Neural cell (in vitro differentiated cells): ENCODE data around the gene SNCB. TPM values are rescaled to one million over a fixed set of nuclear protein-coding genes. Genes with fewer than 3 reads are reported as not detected.
A peak's percentile ranks its signal among the peaks of the same experiment; 100 is the strongest.

Experiments
- H2AFZ ChIP-seq: fragments of 200-600, 300-800 bp; sonication (generic), shearing (Covaris generic); 2 replicates; pipeline ENCODE4 v1.6.0; 2014; ENCODE audit warnings: low read depth, mild to moderate bottlenecking, antibody characterized with exemption, low read length, moderate library complexity
- H3F3A ChIP-seq: fragments of 200-600 bp; shearing (Covaris generic); 2 replicates; pipeline ENCODE4 v1.6.1; 2016; ENCODE audit warnings: mild to moderate bottlenecking, moderate library complexity, mixed read lengths, antibody characterized with exemption, low read length; ENCODE audit not compliant: insufficient read depth, poor library complexity, severe bottlenecking
- H3K27ac ChIP-seq: fragments of 200-600, 300-800 bp; sonication (generic), shearing (Covaris generic); 2 replicates; pipeline ENCODE4 v1.5.1; 2014; ENCODE audit warnings: mild to moderate bottlenecking, low read length, moderate library complexity
- H3K27me3 ChIP-seq: fragments of 300-800, 200-600 bp; sonication (generic), shearing (Covaris generic); 2 replicates; pipeline ENCODE4 v1.6.0; 2014; ENCODE audit warnings: mild to moderate bottlenecking, low read depth, low read length, moderate library complexity; ENCODE audit not compliant: insufficient read depth
- H3K36me3 ChIP-seq: fragments of 300-800, 200-600 bp; sonication (generic), shearing (Covaris generic); 2 replicates; pipeline ENCODE4 v1.5.1; 2014; ENCODE audit warnings: mild to moderate bottlenecking, antibody characterized with exemption, low read length, moderate library complexity; ENCODE audit not compliant: insufficient read depth
- H3K4me2 ChIP-seq: fragments of 300-800, 200-600 bp; sonication (generic), shearing (Covaris generic); 2 replicates; pipeline ENCODE4 v1.6.0; 2014; ENCODE audit warnings: mild to moderate bottlenecking, low read length
- H3K4me3 ChIP-seq: fragments of 300-800, 200-600 bp; sonication (generic), shearing (Covaris generic); 2 replicates; pipeline ENCODE4 v1.5.1; 2014; ENCODE audit warnings: mild to moderate bottlenecking, low read length, moderate library complexity
- H3K79me2 ChIP-seq: fragments of 200-600 bp; shearing (Covaris generic); replicated peaks from 2 replicates; pipeline ENCODE4 v1.6.0; 2014; ENCODE audit warnings: mild to moderate bottlenecking, low read length, moderate library complexity; ENCODE audit not compliant: insufficient read depth
- H3K9ac ChIP-seq: fragments of 300-800, 200-600 bp; sonication (generic), shearing (Covaris generic); 2 replicates; pipeline ENCODE4 v1.6.1; 2016; ENCODE audit warnings: mild to moderate bottlenecking, low read length, mixed read lengths
- H3K9me2 ChIP-seq: fragments of 200-600 bp; shearing (Covaris generic); 2 replicates; pipeline ENCODE4 v1.6.1; 2016; ENCODE audit warnings: mild to moderate bottlenecking, low read length, mixed read lengths; ENCODE audit not compliant: insufficient read depth
- H3K9me3 ChIP-seq: fragments of 200-600, 300-800 bp; sonication (generic), shearing (Covaris generic); 2 replicates; pipeline ENCODE4 v1.6.1; 2016; ENCODE audit warnings: mild to moderate bottlenecking, mixed run types, low read length, moderate library complexity, mixed read lengths
- H4K20me1 ChIP-seq: fragments of 200-600 bp; shearing (Covaris generic); 2 replicates; pipeline ENCODE4 v1.6.1; 2016; ENCODE audit warnings: mild to moderate bottlenecking, mixed run types; ENCODE audit not compliant: insufficient read depth
- EP300 ChIP-seq: fragments of 450-650 bp; conservative IDR thresholded peaks from 2 replicates; pipeline ENCODE4 v1.6.1; 2014; ENCODE audit warnings: antibody characterized with exemption, mild to moderate bottlenecking, moderate library complexity; ENCODE audit not compliant: poor library complexity, severe bottlenecking
- EZH2 ChIP-seq: fragments of 200-600, 300-800 bp; shearing (Covaris generic), sonication (generic); IDR thresholded peaks from 2 replicates; pipeline ENCODE4 v1.6.1; 2014; ENCODE audit warnings: antibody characterized with exemption, low read length, borderline replicate concordance, mild to moderate bottlenecking; ENCODE audit not compliant: insufficient read depth, poor library complexity, severe bottlenecking
- MXI1 ChIP-seq: fragments of 450-650 bp; conservative IDR thresholded peaks from 2 replicates; pipeline ENCODE4 v1.6.1; 2014; ENCODE audit warnings: antibody characterized with exemption, mild to moderate bottlenecking; ENCODE audit not compliant: poor library complexity, severe bottlenecking
- POLR2AphosphoS5 ChIP-seq: IDR thresholded peaks from 2 replicates; pipeline ENCODE4 v1.6.1; 2012
- RAD21 ChIP-seq: fragments of 450-650 bp; conservative IDR thresholded peaks from 2 replicates; pipeline ENCODE4 v1.6.1; 2014; ENCODE audit warnings: antibody characterized with exemption, mild to moderate bottlenecking, moderate library complexity
- SMC3 ChIP-seq: fragments of 450-650 bp; conservative IDR thresholded peaks from 2 replicates; pipeline ENCODE4 v1.6.1; 2014; ENCODE audit warnings: antibody characterized with exemption, mild to moderate bottlenecking, moderate library complexity; ENCODE audit not compliant: poor library complexity
- TAF1 ChIP-seq: IDR thresholded peaks from 2 replicates; pipeline ENCODE4 v1.6.1; 2012; ENCODE audit warnings: low read depth
- polyA plus RNA-seq: library from polyadenylated mRNA; depleted of rRNA; stranded (reverse); fragments of >200 nt; gene quantifications from 2 replicates; pipeline ENCODE4 v1.2.3, GENCODE V29; 2014
- TF ChIP-seq, protein P1 (sequence below): IDR thresholded peaks from 2 replicates; pipeline ENCODE4 v1.6.1; 2012; ENCODE audit warnings: borderline replicate concordance
- TF ChIP-seq, protein P2 (sequence below): fragments of 450-650 bp; IDR thresholded peaks from 2 replicates; pipeline ENCODE4 v1.5.1; 2014; ENCODE audit warnings: antibody characterized with exemption, mild to moderate bottlenecking, moderate library complexity; ENCODE audit not compliant: poor library complexity, severe bottlenecking

SNCB gene
- polyA plus RNA-seq, 1 donor from 2014 or later: 10.1 TPM

DNA sequence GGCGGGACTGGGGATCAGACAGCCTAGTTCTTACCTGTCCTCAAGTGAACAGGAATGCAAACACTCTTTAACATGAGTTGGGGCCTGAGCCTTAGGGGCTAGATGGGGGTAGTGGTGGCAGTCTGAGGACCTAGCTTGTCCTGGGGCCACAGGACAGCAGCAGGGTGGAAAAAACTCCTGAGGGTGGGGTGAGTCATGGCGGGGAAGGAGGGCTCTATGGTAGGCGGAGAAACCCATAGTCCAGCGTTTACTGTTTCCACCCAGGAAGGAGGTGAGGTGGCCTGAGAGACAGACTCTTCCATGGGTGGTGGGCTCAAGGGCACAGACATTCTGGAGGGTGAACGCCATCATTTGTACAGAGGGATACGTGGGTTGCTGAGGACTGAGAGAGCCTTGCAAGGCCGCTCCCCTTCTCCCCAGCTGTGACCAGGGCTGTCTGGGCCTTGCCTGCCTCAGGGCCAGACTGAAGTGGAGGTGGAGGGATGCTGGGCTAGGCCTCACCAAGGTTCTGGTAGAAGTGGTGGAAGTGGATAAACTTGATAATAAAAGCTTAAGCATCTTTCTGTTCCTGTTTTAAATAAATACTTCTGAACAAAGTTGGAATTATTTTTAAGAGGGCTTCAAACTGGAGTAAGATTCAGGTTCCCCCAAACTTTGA lies 15.8 kb upstream of the SNCB start:
- H3F3A ChIP-seq: no peaks in the 10 kb centered on the region
- H3K27ac ChIP-seq: peak overlapping the region; percentile 37
- no peaks in the 10 kb centered on the region for H3K27me3 ChIP-seq
- no peak overlapping the region for H2AFZ ChIP-seq
- no peak overlapping the region for H3K9ac ChIP-seq
- no peaks in the 10 kb centered on the region for H4K20me1 ChIP-seq
- TF ChIP-seq EP300: no peak
- H3K9me2 ChIP-seq: no peaks in the 10 kb centered on the region
- H3K9me3 ChIP-seq: no peaks in the 10 kb centered on the region
- H3K79me2 ChIP-seq: peaks cover 9% of the 10 kb centered on the region
- H3K36me3 ChIP-seq: no peaks in the 10 kb centered on the region
- H3K4me2 ChIP-seq: no peak overlapping the region
- H3K4me3 ChIP-seq: peak overlapping the region; percentile 83

DNA sequence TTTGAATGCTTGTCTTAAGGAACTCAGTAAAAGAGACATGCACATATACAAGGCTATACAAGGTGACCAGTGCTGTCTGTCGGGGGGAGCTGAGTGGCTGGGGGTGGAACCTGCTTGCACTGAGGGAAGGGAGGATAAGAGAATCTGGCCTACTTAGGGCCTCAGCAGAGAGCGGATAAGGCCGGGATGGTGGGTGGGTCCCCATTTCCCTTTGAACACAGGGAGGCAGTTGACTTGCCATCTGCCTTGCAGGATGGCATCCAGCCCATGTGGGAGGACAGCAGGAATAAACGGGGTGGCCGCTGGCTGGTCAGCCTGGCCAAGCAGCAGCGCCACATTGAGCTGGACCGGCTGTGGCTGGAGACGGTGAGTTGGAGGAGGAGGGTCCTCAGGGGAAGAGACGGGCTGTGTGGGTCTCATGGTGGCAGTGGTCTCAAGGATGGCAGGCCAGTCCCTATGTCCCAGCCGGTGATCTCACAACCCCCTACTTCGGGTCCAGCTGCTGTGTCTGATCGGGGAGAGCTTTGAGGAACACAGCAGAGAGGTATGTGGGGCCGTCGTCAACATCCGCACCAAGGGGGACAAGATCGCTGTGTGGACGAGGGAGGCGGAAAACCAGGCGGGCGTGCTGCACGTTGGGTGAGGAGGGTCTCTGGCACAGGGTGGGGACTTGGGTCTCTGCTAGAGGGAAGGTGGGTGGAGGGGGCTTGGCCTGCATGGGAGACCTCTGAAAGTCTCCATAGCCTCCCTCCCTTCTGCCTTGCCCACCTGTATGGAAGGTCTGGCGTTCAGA lies 14.7 kb upstream of the SNCB start:
- no peaks in the 10 kb centered on the region for H3K9me3 ChIP-seq
- no peak overlapping the region for H3K9ac ChIP-seq
- H3K27me3 ChIP-seq: no peaks in the 10 kb centered on the region
- H3K36me3 ChIP-seq: no peaks in the 10 kb centered on the region
- H3K4me3 ChIP-seq: no peak overlapping the region
- TF ChIP-seq POLR2AphosphoS5 (no peak), EP300 (no peak), MXI1 (no peak), EZH2 (no peak), RAD21 (no peak), SMC3 (no peak), TAF1 (no peak)
- TF ChIP-seq, protein P1, sequence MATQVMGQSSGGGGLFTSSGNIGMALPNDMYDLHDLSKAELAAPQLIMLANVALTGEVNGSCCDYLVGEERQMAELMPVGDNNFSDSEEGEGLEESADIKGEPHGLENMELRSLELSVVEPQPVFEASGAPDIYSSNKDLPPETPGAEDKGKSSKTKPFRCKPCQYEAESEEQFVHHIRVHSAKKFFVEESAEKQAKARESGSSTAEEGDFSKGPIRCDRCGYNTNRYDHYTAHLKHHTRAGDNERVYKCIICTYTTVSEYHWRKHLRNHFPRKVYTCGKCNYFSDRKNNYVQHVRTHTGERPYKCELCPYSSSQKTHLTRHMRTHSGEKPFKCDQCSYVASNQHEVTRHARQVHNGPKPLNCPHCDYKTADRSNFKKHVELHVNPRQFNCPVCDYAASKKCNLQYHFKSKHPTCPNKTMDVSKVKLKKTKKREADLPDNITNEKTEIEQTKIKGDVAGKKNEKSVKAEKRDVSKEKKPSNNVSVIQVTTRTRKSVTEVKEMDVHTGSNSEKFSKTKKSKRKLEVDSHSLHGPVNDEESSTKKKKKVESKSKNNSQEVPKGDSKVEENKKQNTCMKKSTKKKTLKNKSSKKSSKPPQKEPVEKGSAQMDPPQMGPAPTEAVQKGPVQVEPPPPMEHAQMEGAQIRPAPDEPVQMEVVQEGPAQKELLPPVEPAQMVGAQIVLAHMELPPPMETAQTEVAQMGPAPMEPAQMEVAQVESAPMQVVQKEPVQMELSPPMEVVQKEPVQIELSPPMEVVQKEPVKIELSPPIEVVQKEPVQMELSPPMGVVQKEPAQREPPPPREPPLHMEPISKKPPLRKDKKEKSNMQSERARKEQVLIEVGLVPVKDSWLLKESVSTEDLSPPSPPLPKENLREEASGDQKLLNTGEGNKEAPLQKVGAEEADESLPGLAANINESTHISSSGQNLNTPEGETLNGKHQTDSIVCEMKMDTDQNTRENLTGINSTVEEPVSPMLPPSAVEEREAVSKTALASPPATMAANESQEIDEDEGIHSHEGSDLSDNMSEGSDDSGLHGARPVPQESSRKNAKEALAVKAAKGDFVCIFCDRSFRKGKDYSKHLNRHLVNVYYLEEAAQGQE: no peak
- TF ChIP-seq, protein P2, sequence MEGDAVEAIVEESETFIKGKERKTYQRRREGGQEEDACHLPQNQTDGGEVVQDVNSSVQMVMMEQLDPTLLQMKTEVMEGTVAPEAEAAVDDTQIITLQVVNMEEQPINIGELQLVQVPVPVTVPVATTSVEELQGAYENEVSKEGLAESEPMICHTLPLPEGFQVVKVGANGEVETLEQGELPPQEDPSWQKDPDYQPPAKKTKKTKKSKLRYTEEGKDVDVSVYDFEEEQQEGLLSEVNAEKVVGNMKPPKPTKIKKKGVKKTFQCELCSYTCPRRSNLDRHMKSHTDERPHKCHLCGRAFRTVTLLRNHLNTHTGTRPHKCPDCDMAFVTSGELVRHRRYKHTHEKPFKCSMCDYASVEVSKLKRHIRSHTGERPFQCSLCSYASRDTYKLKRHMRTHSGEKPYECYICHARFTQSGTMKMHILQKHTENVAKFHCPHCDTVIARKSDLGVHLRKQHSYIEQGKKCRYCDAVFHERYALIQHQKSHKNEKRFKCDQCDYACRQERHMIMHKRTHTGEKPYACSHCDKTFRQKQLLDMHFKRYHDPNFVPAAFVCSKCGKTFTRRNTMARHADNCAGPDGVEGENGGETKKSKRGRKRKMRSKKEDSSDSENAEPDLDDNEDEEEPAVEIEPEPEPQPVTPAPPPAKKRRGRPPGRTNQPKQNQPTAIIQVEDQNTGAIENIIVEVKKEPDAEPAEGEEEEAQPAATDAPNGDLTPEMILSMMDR: no peak
- no peak overlapping the region for H3K27ac ChIP-seq
- no peaks in the 10 kb centered on the region for H4K20me1 ChIP-seq
- H2AFZ ChIP-seq: no peak overlapping the region
- H3K4me2 ChIP-seq: no peak overlapping the region
- peaks cover 9% of the 10 kb centered on the region for H3K79me2 ChIP-seq
- H3K9me2 ChIP-seq: no peaks in the 10 kb centered on the region
- no peaks in the 10 kb centered on the region for H3F3A ChIP-seq
